HL-60/S4 (cell line): Measurements from ENCODE around the gene PPP2R3A.
"Not testable (repeated sequence)": the region's sequence is repeated elsewhere in the genome, so short reads cannot be mapped to it uniquely, and the experiment has no call there.

Experiments
- in situ Hi-C: fragments of 300-500 bp; cut with MboI; formaldehyde crosslinking; loops from 2 replicates; pipeline ENCODE4 v1.14.3; 2022; ENCODE audit warnings: low sequenced_read_pairs

The PPP2R3A gene

GRCh38 chr3:136078421-136079364 is 113.2 kb downstream of the PPP2R3A start:
- in situ Hi-C loops: loop anchor here (10.0 to 25.0 kb wide), 2 partner anchors 184 to 676 kb away; partner anchors contain the start of genes PCCB and STAG1

DNA sequence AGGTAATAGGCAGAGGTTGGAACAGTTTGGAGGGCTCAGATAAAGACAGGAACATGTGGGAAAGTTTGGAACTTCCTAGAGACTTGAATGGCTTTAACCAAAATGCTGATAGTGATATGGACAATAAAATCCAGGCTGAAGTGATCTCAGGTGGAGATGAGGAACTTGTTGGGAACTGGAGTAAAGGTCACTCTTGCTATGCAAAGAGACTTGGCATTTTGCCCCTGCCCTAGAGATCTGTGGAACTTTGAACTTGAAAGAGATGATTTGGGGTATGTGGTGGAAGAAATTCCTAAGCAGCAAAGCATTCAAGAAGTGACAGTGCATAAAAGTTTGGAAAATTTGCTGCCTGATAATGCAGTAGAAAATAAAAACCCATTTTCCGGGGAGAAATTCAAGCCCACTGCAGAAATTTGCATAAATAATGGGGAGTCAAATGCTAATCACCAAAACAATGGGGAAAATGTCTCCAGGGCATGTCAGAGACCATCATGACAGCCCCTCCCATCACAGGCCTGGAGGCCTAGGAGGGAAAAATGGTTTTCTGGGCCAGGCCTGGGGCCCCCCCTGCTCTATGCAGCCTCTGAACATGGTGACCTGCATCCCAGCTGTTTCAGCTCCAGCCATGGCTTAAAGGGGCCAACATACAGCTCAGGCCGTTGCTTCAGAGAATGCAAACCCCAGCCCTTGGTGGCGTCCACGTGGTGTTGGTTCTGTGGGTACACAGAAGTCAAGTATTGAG is 118.3 kb downstream of the PPP2R3A start:
- in situ Hi-C loops: loop anchor here (25.0 kb wide), 1 partner anchor 178 kb away; the partner anchor contains the start of gene PCCB

DNA sequence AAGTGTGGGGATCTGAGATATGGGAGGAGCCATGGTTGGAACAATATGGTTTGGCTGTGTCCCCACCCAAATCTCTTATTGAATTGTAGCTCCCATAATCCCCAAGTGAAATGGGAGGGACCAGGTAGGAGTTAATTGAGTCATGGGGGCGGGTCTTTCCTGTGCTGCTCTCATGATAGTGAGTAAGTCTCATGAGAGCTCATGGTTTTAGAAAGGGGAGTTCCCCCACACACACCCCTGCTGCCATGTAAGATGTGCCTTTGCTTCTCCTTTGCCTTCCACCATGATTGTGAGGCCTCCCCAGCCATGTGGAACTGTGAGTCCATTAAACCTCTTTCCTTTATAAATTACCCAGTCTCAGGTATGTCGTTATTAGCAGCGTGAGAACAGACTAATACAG is 119.5 kb downstream of the PPP2R3A start:
- in situ Hi-C loops: loop anchor here (25.0 kb wide), 1 partner anchor 177 kb away; the partner anchor contains the start of gene PCCB

DNA sequence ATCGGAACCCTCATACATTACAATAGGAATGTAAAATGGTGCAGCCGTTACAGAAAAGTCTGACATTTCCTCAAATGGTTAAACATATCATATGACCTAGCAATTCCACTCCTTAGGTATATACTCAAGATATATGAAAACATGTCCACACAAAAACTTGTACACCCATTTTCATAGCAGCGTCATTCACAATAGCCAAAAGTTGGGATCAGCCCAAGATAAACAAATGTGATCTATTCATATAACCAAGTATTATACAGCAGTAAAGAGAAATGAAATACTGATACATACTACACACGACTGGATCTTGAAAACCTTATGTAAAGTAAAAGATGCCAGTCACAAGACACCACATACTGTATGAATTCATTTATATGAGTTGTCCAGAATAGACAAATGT is 128.2 kb downstream of the PPP2R3A start:
- in situ Hi-C loops: loop anchor here (25.0 kb wide), 1 partner anchor 169 kb away; the partner anchor contains the start of gene PCCB

- in situ Hi-C loops: no loop called here
Measured at GRCh38 chr3:136105044-136105443, 139.5 kb downstream of the PPP2R3A start.

- in situ Hi-C loops: no loop called here
Measured at GRCh38 chr3:136106101-136106500, 140.6 kb downstream of the PPP2R3A start.

- in situ Hi-C loops: no loop called here
Measured at GRCh38 chr3:136109499-136109898, 144.0 kb downstream of the PPP2R3A start.

GRCh38 chr3:136110481-136110880 is 145.0 kb downstream of the PPP2R3A start:
- in situ Hi-C loops: no loop called here

GRCh38 chr3:136114421-136114820 is 148.9 kb downstream of the PPP2R3A start:
- in situ Hi-C loops: no loop called here

GRCh38 chr3:136119332-136119731 is 153.8 kb downstream of the PPP2R3A start:
- in situ Hi-C loops: not testable (repeated sequence)

GRCh38 chr3:136119783-136120182 is 154.3 kb downstream of the PPP2R3A start:
- in situ Hi-C loops: not testable (repeated sequence)

DNA sequence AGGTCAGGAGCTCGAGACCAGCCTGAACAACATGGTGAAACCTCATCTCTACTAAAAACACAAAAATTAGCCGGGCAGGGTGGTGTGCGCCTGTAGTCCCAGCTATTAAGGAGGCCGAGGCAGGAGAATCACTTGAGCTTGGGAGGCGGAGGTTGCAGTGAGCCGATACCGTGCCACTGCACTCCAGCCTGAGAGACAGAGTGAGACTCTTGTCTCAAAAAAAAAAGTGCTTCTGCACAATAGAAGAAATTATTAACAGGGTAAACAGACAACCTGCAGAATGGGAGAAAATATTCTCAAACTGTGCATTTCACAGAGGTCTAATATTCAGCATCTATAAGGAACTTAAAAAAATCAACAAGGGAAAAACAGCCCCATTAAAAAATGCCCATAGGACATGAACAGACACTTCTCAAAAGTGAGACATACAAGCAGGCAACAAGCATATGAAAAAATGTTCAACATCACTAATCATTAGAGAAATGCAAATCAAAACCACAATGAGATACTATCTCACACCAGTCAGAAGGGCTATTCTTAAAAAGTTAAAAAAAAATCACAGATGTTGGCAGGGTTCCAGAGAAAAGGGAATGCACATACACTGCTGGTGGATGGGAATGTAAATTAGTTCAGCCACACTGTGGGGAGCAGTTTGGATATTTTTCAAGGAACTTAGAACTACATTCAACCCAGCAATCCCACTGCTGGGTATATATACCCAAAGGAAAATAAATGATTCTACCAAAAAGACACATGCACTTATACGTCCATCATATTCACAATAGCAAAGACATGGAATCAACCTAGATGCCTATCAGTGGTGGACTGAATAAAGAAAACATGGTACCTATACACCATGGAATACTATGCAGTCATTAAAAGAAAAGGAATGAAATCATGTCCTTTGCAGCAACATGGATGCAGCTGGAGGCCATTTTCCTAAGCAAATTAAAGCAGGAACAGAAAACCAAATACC is 155.1 kb downstream of the PPP2R3A start:
- in situ Hi-C loops: no loop called here

GRCh38 chr3:136122006-136122405 is 156.5 kb downstream of the PPP2R3A start:
- in situ Hi-C loops: no loop called here

DNA sequence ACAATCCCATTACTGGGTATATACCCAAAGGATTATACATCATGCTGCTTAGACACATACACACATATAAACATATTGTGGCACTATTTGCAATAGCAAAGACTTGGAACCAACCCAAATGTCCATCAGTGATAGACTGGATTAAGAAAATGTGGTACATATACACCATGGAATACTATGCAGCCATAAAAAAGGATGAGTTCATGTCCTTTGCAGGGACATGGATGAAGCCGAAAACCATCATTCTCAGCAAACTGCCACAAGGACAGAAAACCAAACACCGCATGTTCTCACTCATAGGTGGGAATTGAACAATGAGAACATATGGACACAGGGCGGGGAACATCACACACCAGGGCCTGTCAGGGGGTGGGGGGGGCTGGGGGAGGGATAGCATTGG is 166.1 kb downstream of the PPP2R3A start:
- in situ Hi-C loops: not testable (repeated sequence)

DNA sequence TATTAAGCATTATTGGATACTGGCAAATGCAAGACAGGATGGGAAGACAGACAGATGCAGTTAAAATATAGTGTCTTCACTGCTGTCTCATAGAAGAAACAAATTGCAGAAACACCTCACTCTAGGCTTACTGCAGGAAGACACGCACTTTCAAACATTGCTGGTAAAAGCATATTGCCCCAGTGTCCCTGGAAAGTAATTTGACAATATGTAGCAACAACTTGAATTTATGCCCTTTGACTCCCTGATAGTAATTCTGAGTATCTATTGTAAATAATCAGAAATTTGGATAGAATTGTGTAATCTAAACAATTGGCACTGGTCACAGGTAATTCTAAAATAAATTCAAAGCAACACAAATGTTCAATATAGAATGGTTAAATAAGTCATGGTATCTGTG is 168.6 kb downstream of the PPP2R3A start:
- in situ Hi-C loops: no loop called here

GRCh38 chr3:136135039-136135802 is 169.7 kb downstream of the PPP2R3A start:
- in situ Hi-C loops: no loop called here

DNA sequence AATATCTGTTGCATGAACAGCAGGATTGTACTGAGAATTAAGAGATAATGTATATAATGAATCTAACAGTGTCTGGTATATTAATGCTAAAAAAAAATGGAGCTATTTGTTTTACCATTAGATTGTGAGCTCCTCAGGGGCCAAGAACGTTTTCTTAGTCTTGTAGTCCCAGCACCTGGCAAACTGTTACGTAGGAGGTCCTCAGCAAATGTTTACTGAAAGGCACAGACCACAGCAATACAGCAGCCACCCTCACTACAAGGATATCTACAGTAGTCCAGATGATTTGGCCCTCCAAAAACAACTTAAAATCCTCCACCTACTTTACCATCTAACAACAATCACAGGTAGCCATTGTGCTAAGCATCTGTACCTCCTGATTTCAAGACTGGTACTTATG is 170.9 kb downstream of the PPP2R3A start:
- in situ Hi-C loops: no loop called here

- in situ Hi-C loops: no loop called here
Measured at GRCh38 chr3:136141291-136141785, 175.8 kb downstream of the PPP2R3A start.

- in situ Hi-C loops: no loop called here
Measured at GRCh38 chr3:136141891-136142290, 176.4 kb downstream of the PPP2R3A start.
